GM12878 (cell line): Measurements from ENCODE around the gene IGFLR1. TPM values are rescaled to one million over a fixed set of nuclear protein-coding genes. Genes with fewer than 3 reads are reported as not detected.

ENCODE experiments used
- ATAC-seq: fragments of 200-7000 bp; cut with Tn5 transposase; 3 replicates; pipeline ENCODE4 v1.9.1; 2020; ENCODE audit warnings: mild to moderate bottlenecking, moderate library complexity
- BruUV-seq: library from RNA; stranded (reverse); fragments of 400-500 nt; replicated peaks from 2 replicates; lab custom pipeline; 2021; lab: Mats Ljungman, UMichigan
- CTCF ChIA-PET: fragments of 300-600 bp; sonication (Branson Sonifier 250); formaldehyde crosslinking; extraction: SDS; loops from one replicate; lab custom pipeline; 2021; ENCODE audit warnings: inconsistent platforms; lab: Yijun Ruan, JAX
- POLR2A ChIA-PET: fragments of 350-600 bp; formaldehyde crosslinking; extraction: SDS; loops from one replicate; lab custom pipeline; 2021; ENCODE audit warnings: inconsistent platforms; lab: Charles Lee
- RAD21 ChIA-PET: fragments of 300-600 bp; sonication (Branson Sonifier 250); formaldehyde crosslinking; loops from one replicate; lab custom pipeline; 2023; ENCODE audit warnings: antibody characterized with exemption; ENCODE audit not compliant: unreplicated experiment; lab: Charles Lee
- SMC1A ChIA-PET: fragments of 300-600 bp; sonication (Branson Sonifier 250); formaldehyde crosslinking; loops from one replicate; lab custom pipeline; 2023; ENCODE audit not compliant: unreplicated experiment, uncharacterized antibody; lab: Charles Lee
- DNase-seq: peaks from one replicate; pipeline ENCODE4 v3.0.0-alpha.2; 2011; ENCODE audit warnings: low read depth, low spot score
- FAIRE-seq: peaks from 3 replicates; lab custom pipeline; 2011; peaks lifted over from hg19 to GRCh38; lab: Jason Lieb, UNC
- H2AFZ ChIP-seq: 2 replicates; pipeline ENCODE4 v1.6.0; 2011; ENCODE audit warnings: low read depth, low read length, control low read depth; ENCODE audit not compliant: control insufficient read depth
- H3K27ac ChIP-seq: 2 replicates; pipeline ENCODE4 v1.5.1; 2011; ENCODE audit warnings: control low read depth; ENCODE audit not compliant: control insufficient read depth, insufficient read depth
- H3K27me3 ChIP-seq, 2 experiments: replicated peaks in 1 of 2; 2 replicates each; pipeline versions ENCODE4 v1.6.0 to v1.6.1; 2011; ENCODE audit warnings: low read length in 1 of 2; ENCODE audit not compliant: control insufficient read depth in 2 of 2, insufficient read depth in 2 of 2
- H3K36me3 ChIP-seq, 2 experiments: 2 replicates each; pipeline ENCODE4 v1.5.1; 2011; ENCODE audit warnings: low read length in 1 of 2; ENCODE audit not compliant: control insufficient read depth in 2 of 2, insufficient read depth in 2 of 2
- H3K4me1 ChIP-seq: 2 replicates; pipeline ENCODE4 v1.6.1; 2011; ENCODE audit warnings: mild to moderate bottlenecking, low read length, moderate library complexity, mixed read lengths; ENCODE audit not compliant: control insufficient read depth, insufficient read depth
- H3K4me2 ChIP-seq: 2 replicates; pipeline ENCODE4 v1.6.0; 2011; ENCODE audit warnings: control low read depth; ENCODE audit not compliant: control insufficient read depth, insufficient read depth
- H3K4me3 ChIP-seq: fragments of 200-600 bp; sonication (generic); 2 replicates; pipeline ENCODE4 v1.5.1; 2016
- H3K79me2 ChIP-seq: 2 replicates; pipeline ENCODE4 v1.6.0; 2011; ENCODE audit warnings: low read length; ENCODE audit not compliant: control insufficient read depth, insufficient read depth
- H3K9ac ChIP-seq: 2 replicates; pipeline ENCODE4 v1.8.0; 2011; ENCODE audit warnings: low read length, control low read depth, mixed read lengths; ENCODE audit not compliant: control insufficient read depth, insufficient read depth
- H3K9me3 ChIP-seq: replicated peaks from 3 replicates; pipeline ENCODE4 v1.5.1; 2011; ENCODE audit warnings: mild to moderate bottlenecking, low read length; ENCODE audit not compliant: control insufficient read depth, insufficient read depth
- H4K20me1 ChIP-seq: 2 replicates; pipeline ENCODE4 v1.6.0; 2011; ENCODE audit not compliant: control insufficient read depth, insufficient read depth
- CBX5 ChIP-seq: sonication (generic); IDR thresholded peaks from 2 replicates; pipeline ENCODE4 v1.6.1; 2016; ENCODE audit warnings: low read depth, moderate library complexity, mild to moderate bottlenecking, inconsistent platforms
- CHD2 ChIP-seq: IDR thresholded peaks from 2 replicates; pipeline ENCODE4 v1.6.1; 2011; ENCODE audit warnings: low read depth, low read length, improper control_type of control experiment, borderline replicate concordance
- DPF2 ChIP-seq: fragments of 450-650 bp; IDR thresholded peaks from 2 replicates; pipeline ENCODE4 v1.6.1; 2017; ENCODE audit warnings: mild to moderate bottlenecking
- E4F1 ChIP-seq: fragments of 450-650 bp; IDR thresholded peaks from 2 replicates; pipeline ENCODE4 v1.6.1; 2018; ENCODE audit warnings: borderline replicate concordance, mild to moderate bottlenecking; ENCODE audit not compliant: partially characterized antibody
- JUNB ChIP-seq: IDR thresholded peaks from 2 replicates; pipeline ENCODE4 v1.6.1; 2016; ENCODE audit warnings: antibody characterized with exemption, mild to moderate bottlenecking
- MYC ChIP-seq: IDR thresholded peaks from 2 replicates; pipeline ENCODE4 v1.6.1; 2011; ENCODE audit warnings: mild to moderate bottlenecking, low read length, moderate library complexity, inconsistent platforms; ENCODE audit not compliant: insufficient read depth, insufficient replicate concordance, insufficient read length, severe bottlenecking
- NBN ChIP-seq: fragments of 450-650 bp; IDR thresholded peaks from 2 replicates; pipeline ENCODE4 v1.6.1; 2016
- PAX8 ChIP-seq: fragments of 450-650 bp; IDR thresholded peaks from 2 replicates; pipeline ENCODE4 v1.6.1; 2017; ENCODE audit warnings: mild to moderate bottlenecking, moderate library complexity
- POLR2AphosphoS2 ChIP-seq: IDR thresholded peaks from 2 replicates; pipeline ENCODE4 v1.6.1; 2011; ENCODE audit warnings: low read depth, mild to moderate bottlenecking, low read length, improper control_type of control experiment, moderate library complexity
- POLR2AphosphoS5 ChIP-seq: IDR thresholded peaks from 2 replicates; pipeline ENCODE4 v1.6.1; 2011; ENCODE audit warnings: mild to moderate bottlenecking, low read length, inconsistent platforms
- SMC3 ChIP-seq: IDR thresholded peaks from 2 replicates; pipeline ENCODE4 v1.6.1; 2011; ENCODE audit warnings: low read length, improper control_type of control experiment, borderline replicate concordance
- USF2 ChIP-seq: IDR thresholded peaks from 2 replicates; pipeline ENCODE4 v1.6.1; 2011; ENCODE audit warnings: low read depth, low read length, improper control_type of control experiment, borderline replicate concordance
- YBX1 ChIP-seq: fragments of 450-650 bp; IDR thresholded peaks from 2 replicates; pipeline ENCODE4 v1.6.1; 2016; ENCODE audit warnings: antibody characterized with exemption
- ZBTB11 ChIP-seq: fragments of 450-650 bp; formaldehyde crosslinking; IDR thresholded peaks from 2 replicates; pipeline ENCODE4 v1.5.0; 2022; ENCODE audit warnings: mild to moderate bottlenecking, missing genetic modification characterization
- WGBS: methylation state at CpG from one replicate; pipeline ENCODE4 v1.1.6; 2016; ENCODE audit warnings: low lambda C conversion rate; ENCODE audit not compliant: insufficient replicate concordance, insufficient coverage; ENCODE audit errors: missing lambda C conversion rate; 5-methylcytosine and 5-hydroxymethylcytosine counted together
- in situ Hi-C: fragments of 300-500 bp; cut with MboI; formaldehyde crosslinking; loops from 9 replicates; pipeline ENCODE4 v1.14.3; 2018; ENCODE audit warnings: mixed read lengths
- intact Hi-C: fragments of 100-400 bp; cut with micrococcal nuclease; formaldehyde crosslinking; loops from one replicate; pipeline ENCODE4 v1.14.2; 2022; ENCODE audit not compliant: unreplicated experiment
- polyA plus RNA-seq, 11 experiments: library from polyadenylated mRNA; depleted of rRNA in 4 of 11; unstranded in 6 of 11; stranded (reverse) in 5 of 11; fragments of >200 nt; fragmentation: Nextera tagmentation in 4 of 11; fragmentation: Illumina TruSeq in 1 of 11; extraction: Ambion mirVana in 4 of 11; extraction: Trizol in 1 of 11; gene quantifications; 1 replicate in 1 of 11; 2 replicates in 10 of 11; pipeline versions ENCODE4 v1.2.1 to v1.2.3, GENCODE V29; 2011 to 2016; ENCODE audit warnings: inconsistent platforms in 2 of 11, missing spikeins in 2 of 11, low read depth in 1 of 11
- total RNA-seq, 4 experiments: library from RNA; depleted of rRNA in 3 of 4; stranded (reverse); fragments of >200 nt in 3 of 4; fragmentation: Illumina TruSeq in 1 of 4; extraction: Trizol in 1 of 4; gene quantifications; 2 replicates each; pipeline versions ENCODE4 v1.2.1 to v1.2.3, GENCODE V29; 2013 to 2021

Gene IGFLR1
- total and polyA plus RNA-seq, 10 of the 15 experiments (the other 5 are each of a cell fraction or from before 2014, with no cell fraction given), result 2.5 to 39.9 (median 24.8) TPM

GRCh38 chr19:35717665-35718344, 24.4 kb downstream of the IGFLR1 start, which contains the start of gene KMT2B:
Gene KMT2B, plus strand, starts transcription at chr19:35718003. Its CDS starts 16 bp downstream, at chr19:35718019.
- ATAC-seq (peak; percentile 58), DNase-seq (no peak), FAIRE-seq (no peak)
- ChIA-PET RAD21 (interaction anchor here (1.2 to 1.5 kb wide), 4 partner anchors 21 to 208 kb away, joined by 3 to 8 read pairs (median 8); partner anchors contain the start of gene IGFLR1), SMC1A (interaction anchor here (0.9 to 1.5 kb wide), 5 partner anchors 16 to 27 kb away, joined by 3 to 8 read pairs (median 3); partner anchors contain the start of genes PSENEN and U2AF1L4), POLR2A (interaction anchor here (1.0 to 1.8 kb wide), 5 partner anchors 16 to 27 kb away, joined by 5 to 12 read pairs (median 6); partner anchors contain the start of genes IGFLR1, PSENEN and U2AF1L4), CTCF (interaction anchor here (1.2 to 1.5 kb wide), 3 partner anchors 16 to 58 kb away, joined by 3 to 8 read pairs (median 3); no protein-coding TSS in a partner anchor)
- H3K9ac ChIP-seq, result peak within 1 kb of the TSS; percentile 83
- H3K79me2 ChIP-seq, result peaks cover 61% of the 10 kb centered on the region
- WGBS, result under 1% methylated on average over 40 of the region's 109 CpGs
- H3K27ac ChIP-seq, result peak within 1 kb of the TSS; percentile 72
- H3K27me3 ChIP-seq, result no peaks in the 10 kb centered on the region
- peaks cover 0 to 9% of the 10 kb centered on the region in 2 experiments for H3K36me3 ChIP-seq
- intact Hi-C loops, result loop anchor here (1.0 to 2.0 kb wide), 4 partner anchors 23 to 213 kb away; partner anchors contain the start of genes PSENEN and U2AF1L4
- H3K4me2 ChIP-seq, result peak within 1 kb of the TSS; percentile 99
- H3K9me3 ChIP-seq, result no peaks in the 10 kb centered on the region
- H3K4me3 ChIP-seq, result peak within 1 kb of the TSS; percentile 97
- BruUV-seq, result no TSS peak
- peaks cover 25% of the 10 kb centered on the region for H3K4me1 ChIP-seq
- peak within 1 kb of the TSS; percentile 87 for H2AFZ ChIP-seq
- in situ Hi-C loops, result no loop called here
- no peaks in the 10 kb centered on the region for H4K20me1 ChIP-seq
- TF ChIP-seq MYC, result no peak
- no peak for TF ChIP-seq JUNB
- no peak for TF ChIP-seq DPF2
- no peak for TF ChIP-seq ZBTB11 (CRISPR knock-in tag)
- no peak for TF ChIP-seq USF2
- TF ChIP-seq POLR2AphosphoS2, result peak; percentile 86
- no peak for TF ChIP-seq PAX8
- TF ChIP-seq CHD2, result 0 out of 2 replicates have a peak, but pooled peaks have one; percentile 1
- no peak; the same call in 1 of the 2 replicates for TF ChIP-seq SMC3
- no peak for TF ChIP-seq CBX5
- no peak for TF ChIP-seq POLR2AphosphoS5
- peak; percentile 54 for TF ChIP-seq E4F1
- no peak for TF ChIP-seq NBN
- no peak for TF ChIP-seq YBX1
